ENCODE data around the gene PTPRA.

DNA sequence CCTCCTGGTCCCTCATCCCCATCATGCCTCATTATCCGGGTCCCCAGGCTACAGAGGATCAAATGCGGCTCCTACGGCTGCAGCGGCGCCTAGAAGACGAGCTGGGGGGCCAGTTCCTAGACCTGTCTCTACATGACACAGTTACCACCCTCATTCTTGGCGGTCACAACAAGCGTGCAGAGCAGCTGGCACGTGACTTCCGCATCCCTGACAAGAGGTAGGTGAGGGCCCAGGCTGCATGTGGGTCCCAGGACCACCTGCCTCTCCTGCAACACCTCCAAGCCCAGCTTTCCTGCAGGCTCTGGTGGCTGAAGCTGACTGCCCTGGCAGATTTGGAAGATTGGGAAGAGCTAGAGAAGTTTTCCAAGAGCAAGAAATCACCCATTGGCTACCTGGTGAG is 8.2 kb upstream of the PTPRA start:
- TF ChIP-seq, protein P1, sequence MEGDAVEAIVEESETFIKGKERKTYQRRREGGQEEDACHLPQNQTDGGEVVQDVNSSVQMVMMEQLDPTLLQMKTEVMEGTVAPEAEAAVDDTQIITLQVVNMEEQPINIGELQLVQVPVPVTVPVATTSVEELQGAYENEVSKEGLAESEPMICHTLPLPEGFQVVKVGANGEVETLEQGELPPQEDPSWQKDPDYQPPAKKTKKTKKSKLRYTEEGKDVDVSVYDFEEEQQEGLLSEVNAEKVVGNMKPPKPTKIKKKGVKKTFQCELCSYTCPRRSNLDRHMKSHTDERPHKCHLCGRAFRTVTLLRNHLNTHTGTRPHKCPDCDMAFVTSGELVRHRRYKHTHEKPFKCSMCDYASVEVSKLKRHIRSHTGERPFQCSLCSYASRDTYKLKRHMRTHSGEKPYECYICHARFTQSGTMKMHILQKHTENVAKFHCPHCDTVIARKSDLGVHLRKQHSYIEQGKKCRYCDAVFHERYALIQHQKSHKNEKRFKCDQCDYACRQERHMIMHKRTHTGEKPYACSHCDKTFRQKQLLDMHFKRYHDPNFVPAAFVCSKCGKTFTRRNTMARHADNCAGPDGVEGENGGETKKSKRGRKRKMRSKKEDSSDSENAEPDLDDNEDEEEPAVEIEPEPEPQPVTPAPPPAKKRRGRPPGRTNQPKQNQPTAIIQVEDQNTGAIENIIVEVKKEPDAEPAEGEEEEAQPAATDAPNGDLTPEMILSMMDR (IDR thresholded peaks at IDR 0.05): no peak
- no peak for TF ChIP-seq POLR2A (IDR thresholded peaks at IDR 0.05)

All from right lobe of liver (tissue), 4 donors.